K562 (cell line): ENCODE measurements around the gene HIPK2. TPM values are rescaled to one million over a fixed set of nuclear protein-coding genes. Genes with fewer than 3 reads are reported as not detected.

ENCODE experiments used
- ATAC-seq: fragments of 200-7000 bp; cut with Tn5 transposase; 3 replicates; pipeline ENCODE4 v1.9.1; 2020; ENCODE audit warnings: moderate library complexity
- BruUV-seq: library from RNA; stranded (reverse); fragments of 400-500 nt; replicated peaks from 2 replicates; lab custom pipeline; 2021; lab: Mats Ljungman, UMichigan
- CTCF ChIA-PET: fragments of 300-600 bp; formaldehyde crosslinking; extraction: SDS; loops from one replicate; lab custom pipeline; 2021; ENCODE audit warnings: low intra/inter-chr PET ratio; lab: Yijun Ruan, JAX
- POLR2A ChIA-PET: fragments of 300-600, 350-650 bp; sonication (Branson Sonifier 250); formaldehyde crosslinking; extraction: SDS; loops from one replicate; lab custom pipeline; 2021; ENCODE audit warnings: antibody characterized with exemption, inconsistent platforms; lab: Yijun Ruan, JAX
- DNase-seq, 4 experiments: peaks; one replicate each; pipeline versions ENCODE4 v3.0.0 to v3.0.0-alpha.2; 2011 to 2018; ENCODE audit warnings: low spot score in 3 of 4, mixed read lengths in 3 of 4; ENCODE audit errors: extremely low read depth in 1 of 4
- FAIRE-seq: peaks from 2 replicates; lab custom pipeline; 2011; peaks lifted over from hg19 to GRCh38; lab: Jason Lieb, UNC
- H2AFZ ChIP-seq: 2 replicates; pipeline ENCODE4 v1.6.0; 2011; ENCODE audit warnings: low read depth, low read length, control low read depth, inconsistent platforms
- H3K27ac ChIP-seq: fragments of 200-600 bp; 3 replicates; pipeline ENCODE4 v1.8.0; 2011; ENCODE audit warnings: low read depth, mild to moderate bottlenecking, control low read depth, inconsistent platforms, low read length, moderate library complexity, mixed read lengths; ENCODE audit errors: extremely low read depth
- H3K27me3 ChIP-seq, 2 experiments: fragments of 300-600 bp in 1 of 2; 2 replicates in 1 of 2; 3 replicates in 1 of 2; pipeline versions ENCODE4 v1.6.0 to v1.8.0; 2011; ENCODE audit warnings: inconsistent platforms in 2 of 2, low read length in 2 of 2, mild to moderate bottlenecking in 1 of 2, mixed read lengths in 1 of 2, moderate library complexity in 1 of 2; ENCODE audit not compliant: control insufficient read depth in 2 of 2, insufficient read depth in 2 of 2
- H3K36me3 ChIP-seq: fragments of 300-600 bp; 3 replicates; pipeline ENCODE4 v1.8.0; 2011; ENCODE audit warnings: mild to moderate bottlenecking, low read length, inconsistent platforms; ENCODE audit not compliant: control insufficient read depth, insufficient read depth
- H3K4me1 ChIP-seq, 2 experiments: fragments of 200-600 bp in 1 of 2; replicated peaks in 1 of 2; 2 replicates in 1 of 2; 3 replicates in 1 of 2; pipeline versions ENCODE4 v1.5.1 to v1.8.0; 2011; ENCODE audit warnings: inconsistent platforms in 2 of 2, low read length in 2 of 2, mild to moderate bottlenecking in 1 of 2, mixed read lengths in 1 of 2, moderate library complexity in 1 of 2; ENCODE audit not compliant: control insufficient read depth in 2 of 2, insufficient read depth in 2 of 2
- H3K4me2 ChIP-seq: 2 replicates; pipeline ENCODE4 v1.6.1; 2011; ENCODE audit warnings: low read length, control low read depth, inconsistent platforms, mixed read lengths; ENCODE audit not compliant: insufficient read depth
- H3K4me3 ChIP-seq: fragments of 200-600 bp; sonication (generic), shearing (Covaris generic); 2 replicates; pipeline ENCODE4 v1.5.1; 2016; ENCODE audit warnings: control low read depth, inconsistent platforms
- H3K79me2 ChIP-seq: fragments of 200-600 bp; 3 replicates; pipeline ENCODE4 v1.8.0; 2011; ENCODE audit warnings: low read length, inconsistent platforms; ENCODE audit not compliant: control insufficient read depth, insufficient read depth
- H3K9ac ChIP-seq, 2 experiments: 2 replicates each; pipeline versions ENCODE4 v1.6.0 to v1.6.1; 2011; ENCODE audit warnings: low read depth in 2 of 2, low read length in 2 of 2, control low read depth in 1 of 2, inconsistent platforms in 1 of 2, mild to moderate bottlenecking in 1 of 2, mixed read lengths in 1 of 2; ENCODE audit not compliant: insufficient read depth in 1 of 2
- H3K9me1 ChIP-seq: one replicate; pipeline ENCODE4 v1.6.0; 2011; ENCODE audit warnings: inconsistent platforms, mild to moderate bottlenecking, low read length, moderate library complexity; ENCODE audit not compliant: control insufficient read depth, insufficient read depth
- H3K9me3 ChIP-seq: replicated peaks from 2 replicates; pipeline ENCODE4 v1.5.1; 2011; ENCODE audit warnings: low read depth, low read length, inconsistent platforms; ENCODE audit not compliant: control insufficient read depth, insufficient read depth
- H4K20me1 ChIP-seq: replicated peaks from 2 replicates; pipeline ENCODE4 v1.6.1; 2011; ENCODE audit warnings: low read length, inconsistent platforms, mixed read lengths; ENCODE audit not compliant: control insufficient read depth, insufficient read depth
- BCOR ChIP-seq: fragments of 450-650 bp; IDR thresholded peaks from 2 replicates; pipeline ENCODE4 v1.6.1; 2016
- CBFA2T3 ChIP-seq: fragments of 450-650 bp; IDR thresholded peaks from 2 replicates; pipeline ENCODE4 v1.6.1; 2017
- CCAR2 ChIP-seq: fragments of 200-400 bp; formaldehyde crosslinking; IDR thresholded peaks from 2 replicates; pipeline ENCODE4 v1.6.1; 2017; ENCODE audit warnings: mild to moderate bottlenecking, low read depth, low read length
- CEBPB ChIP-seq: fragments of 450-650 bp; IDR thresholded peaks from 2 replicates; pipeline ENCODE4 v1.6.1; 2016; ENCODE audit warnings: missing genetic modification characterization, missing compliant biosample characterization
- CREB1 ChIP-seq, 2 experiments: sonication (generic) in 1 of 2; formaldehyde crosslinking in 1 of 2; IDR thresholded peaks; 2 replicates each; pipeline versions ENCODE4 v1.6.1 to v1.8.0; 2012 to 2022; ENCODE audit warnings: inconsistent platforms in 1 of 2, mild to moderate bottlenecking in 1 of 2, missing genetic modification reagents in 1 of 2, moderate library complexity in 1 of 2
- CREBBP ChIP-seq: IDR thresholded peaks from one replicate; pipeline ENCODE4 v1.6.1; 2012; ENCODE audit warnings: low read depth, mild to moderate bottlenecking, control low read depth, inconsistent platforms, low read length
- ETV1 ChIP-seq: fragments of 450-650 bp; conservative IDR thresholded peaks from 2 replicates; pipeline ENCODE4 v1.6.1; 2016; ENCODE audit warnings: missing genetic modification characterization, control low read depth, low read depth, missing compliant biosample characterization
- GABPA ChIP-seq: fragments of 200-800 bp; sonication (Bioruptor generic); conservative IDR thresholded peaks from 2 replicates; pipeline ENCODE4 v1.6.1; 2016; ENCODE audit warnings: low read depth, missing genetic modification characterization, missing compliant biosample characterization
- HDAC6 ChIP-seq: IDR thresholded peaks from 2 replicates; pipeline ENCODE4 v1.6.1; 2012; ENCODE audit warnings: low read depth, mild to moderate bottlenecking, control low read depth, inconsistent platforms, low read length, moderate library complexity
- KDM1A ChIP-seq, 2 experiments: fragments of 450-650 bp; IDR thresholded peaks; 2 replicates each; pipeline ENCODE4 v1.6.1; 2016; ENCODE audit warnings: mild to moderate bottlenecking in 2 of 2
- KLF13 ChIP-seq: fragments of 450-650 bp; IDR thresholded peaks from 2 replicates; pipeline ENCODE4 v1.6.1; 2016; ENCODE audit warnings: missing genetic modification characterization, low read depth, mild to moderate bottlenecking, missing compliant biosample characterization, moderate library complexity, borderline replicate concordance
- NFATC3 ChIP-seq: fragments of 450-650 bp; IDR thresholded peaks from 2 replicates; pipeline ENCODE4 v1.6.1; 2017; ENCODE audit warnings: mild to moderate bottlenecking
- PHB ChIP-seq: fragments of 250-450 bp; sonication (Bioruptor Pico); IDR thresholded peaks from 2 replicates; pipeline ENCODE4 v1.5.0; 2021
- TFAM ChIP-seq: fragments of 250-450 bp; sonication (Bioruptor Pico); conservative IDR thresholded peaks from 2 replicates; pipeline ENCODE4 v1.5.0; 2021; ENCODE audit warnings: mild to moderate bottlenecking, moderate library complexity
- ZNF133 ChIP-seq: fragments of 250-450 bp; sonication (Bioruptor Pico); IDR thresholded peaks from 2 replicates; pipeline ENCODE4 v1.4.0; 2020; ENCODE audit warnings: mild to moderate bottlenecking
- WGBS: fragments of 100-300 bp; shearing (Covaris generic); methylation state at CpG from one replicate; pipeline ENCODE4 v1.1.6; 2016; ENCODE audit warnings: low coverage, mixed read lengths; ENCODE audit not compliant: insufficient coverage; ENCODE audit errors: missing lambda C conversion rate; 5-methylcytosine and 5-hydroxymethylcytosine counted together
- in situ Hi-C: fragments of 300-500 bp; cut with MboI; formaldehyde crosslinking; loops from 4 replicates; pipeline ENCODE4 v1.15.0; 2018; ENCODE audit warnings: inconsistent platforms, mixed read lengths
- intact Hi-C: fragments of 100-400 bp; cut with micrococcal nuclease; formaldehyde crosslinking; loops from 2 replicates; pipeline ENCODE4 v1.14.2; 2022
- polyA plus RNA-seq, 8 experiments: library from polyadenylated mRNA; depleted of rRNA in 4 of 8; stranded (reverse) in 5 of 8; unstranded in 3 of 8; fragments of >200 nt; fragmentation: Nextera tagmentation in 2 of 8; fragmentation: Illumina TruSeq in 1 of 8; extraction: Ambion mirVana in 2 of 8; extraction: Trizol in 1 of 8; gene quantifications; 2 replicates each; pipeline versions ENCODE4 v1.2.1 to v1.2.3, GENCODE V29; 2011 to 2014; ENCODE audit warnings: inconsistent platforms in 1 of 8, missing spikeins in 1 of 8
- total RNA-seq, 7 experiments: library from RNA; depleted of rRNA in 6 of 7; stranded (reverse); fragments of >200 nt in 6 of 7; fragmentation: Illumina TruSeq in 2 of 7; extraction: Trizol in 2 of 7; gene quantifications; 2 replicates each; pipeline versions ENCODE4 v1.2.1 to v1.2.3, GENCODE V29; 2011 to 2021; ENCODE audit warnings: low replicate concordance in 1 of 7
- TF ChIP-seq, protein P1 (sequence below): sonication (generic); formaldehyde crosslinking; IDR thresholded peaks from 2 replicates; pipeline ENCODE4 v1.8.0; 2023; ENCODE audit warnings: missing genetic modification reagents, mild to moderate bottlenecking, borderline replicate concordance
- TF ChIP-seq, protein P2 (sequence below): fragments of 450-650 bp; formaldehyde crosslinking; IDR thresholded peaks from 2 replicates; pipeline ENCODE4 v1.4.0; 2022; ENCODE audit warnings: missing genetic modification characterization

HIPK2 gene
- total and polyA plus RNA-seq, 9 of the 15 experiments (the other 6 are each of a cell fraction or from before 2014, with no cell fraction given) = 0.69 to 19.8 (median 5.1) TPM

DNA sequence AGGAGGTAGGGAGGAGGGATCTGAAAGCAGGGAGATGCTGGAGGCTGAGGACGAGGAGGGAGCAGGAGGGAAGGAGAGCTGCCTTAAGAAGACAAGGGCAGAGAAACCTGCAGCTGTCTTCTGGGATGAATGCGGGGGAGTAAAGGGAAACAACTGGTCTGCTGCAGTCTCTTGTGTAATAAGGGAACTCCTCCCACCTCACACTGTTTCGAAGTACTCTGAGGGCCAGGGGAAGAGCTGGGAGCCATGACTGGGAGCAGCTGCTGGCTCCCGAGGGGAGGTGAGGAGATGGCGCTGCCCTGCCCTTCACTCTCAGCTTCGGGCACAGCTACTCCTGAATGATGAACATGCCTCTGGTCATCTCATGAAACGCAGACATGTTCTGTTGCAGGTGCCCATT lies 189.2 kb downstream of the HIPK2 start (continued):
- TF ChIP-seq KDM1A (IDR thresholded peaks at IDR 0.05) = peak in 1 of 2 experiments; percentile 11; a peak in 1 of 4 replicates
- TF ChIP-seq CBFA2T3 = peak; percentile 17; the same call in 1 of the 2 replicates

GRCh38 chr7:139587535-139587934 lies 190.3 kb downstream of the HIPK2 start:
- POLR2A ChIA-PET = interaction anchor here (0.6 to 0.9 kb wide), 2 partner anchors 31 to 1047 kb away, joined by 3 read pairs; no protein-coding TSS in a partner anchor
- H3K36me3 ChIP-seq = peaks cover 4% of the 10 kb centered on the region; the same call in 1 of the 3 replicates
- TF ChIP-seq NFATC3 (no peak), GABPA (no peak), ETV1 (tag) (no peak), CREBBP (no peak), BCOR (no peak), TFAM (CRISPR knock-in tag) (no peak), CCAR2 (no peak), HDAC6 (no peak), PHB (CRISPR knock-in tag) (no peak), KLF13 (no peak), ZNF133 (CRISPR knock-in tag) (no peak), CEBPB (tag) (no peak), CREB1 (IDR thresholded peaks at IDR 0.05) (no peak), CREB1 (CRISPR knock-in tag; IDR thresholded peaks at IDR 0.05) (no peak)
- TF ChIP-seq, protein P1, sequence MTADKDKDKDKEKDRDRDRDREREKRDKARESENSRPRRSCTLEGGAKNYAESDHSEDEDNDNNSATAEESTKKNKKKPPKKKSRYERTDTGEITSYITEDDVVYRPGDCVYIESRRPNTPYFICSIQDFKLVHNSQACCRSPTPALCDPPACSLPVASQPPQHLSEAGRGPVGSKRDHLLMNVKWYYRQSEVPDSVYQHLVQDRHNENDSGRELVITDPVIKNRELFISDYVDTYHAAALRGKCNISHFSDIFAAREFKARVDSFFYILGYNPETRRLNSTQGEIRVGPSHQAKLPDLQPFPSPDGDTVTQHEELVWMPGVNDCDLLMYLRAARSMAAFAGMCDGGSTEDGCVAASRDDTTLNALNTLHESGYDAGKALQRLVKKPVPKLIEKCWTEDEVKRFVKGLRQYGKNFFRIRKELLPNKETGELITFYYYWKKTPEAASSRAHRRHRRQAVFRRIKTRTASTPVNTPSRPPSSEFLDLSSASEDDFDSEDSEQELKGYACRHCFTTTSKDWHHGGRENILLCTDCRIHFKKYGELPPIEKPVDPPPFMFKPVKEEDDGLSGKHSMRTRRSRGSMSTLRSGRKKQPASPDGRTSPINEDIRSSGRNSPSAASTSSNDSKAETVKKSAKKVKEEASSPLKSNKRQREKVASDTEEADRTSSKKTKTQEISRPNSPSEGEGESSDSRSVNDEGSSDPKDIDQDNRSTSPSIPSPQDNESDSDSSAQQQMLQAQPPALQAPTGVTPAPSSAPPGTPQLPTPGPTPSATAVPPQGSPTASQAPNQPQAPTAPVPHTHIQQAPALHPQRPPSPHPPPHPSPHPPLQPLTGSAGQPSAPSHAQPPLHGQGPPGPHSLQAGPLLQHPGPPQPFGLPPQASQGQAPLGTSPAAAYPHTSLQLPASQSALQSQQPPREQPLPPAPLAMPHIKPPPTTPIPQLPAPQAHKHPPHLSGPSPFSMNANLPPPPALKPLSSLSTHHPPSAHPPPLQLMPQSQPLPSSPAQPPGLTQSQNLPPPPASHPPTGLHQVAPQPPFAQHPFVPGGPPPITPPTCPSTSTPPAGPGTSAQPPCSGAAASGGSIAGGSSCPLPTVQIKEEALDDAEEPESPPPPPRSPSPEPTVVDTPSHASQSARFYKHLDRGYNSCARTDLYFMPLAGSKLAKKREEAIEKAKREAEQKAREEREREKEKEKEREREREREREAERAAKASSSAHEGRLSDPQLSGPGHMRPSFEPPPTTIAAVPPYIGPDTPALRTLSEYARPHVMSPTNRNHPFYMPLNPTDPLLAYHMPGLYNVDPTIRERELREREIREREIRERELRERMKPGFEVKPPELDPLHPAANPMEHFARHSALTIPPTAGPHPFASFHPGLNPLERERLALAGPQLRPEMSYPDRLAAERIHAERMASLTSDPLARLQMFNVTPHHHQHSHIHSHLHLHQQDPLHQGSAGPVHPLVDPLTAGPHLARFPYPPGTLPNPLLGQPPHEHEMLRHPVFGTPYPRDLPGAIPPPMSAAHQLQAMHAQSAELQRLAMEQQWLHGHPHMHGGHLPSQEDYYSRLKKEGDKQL = no peak
- TF ChIP-seq, protein P2, sequence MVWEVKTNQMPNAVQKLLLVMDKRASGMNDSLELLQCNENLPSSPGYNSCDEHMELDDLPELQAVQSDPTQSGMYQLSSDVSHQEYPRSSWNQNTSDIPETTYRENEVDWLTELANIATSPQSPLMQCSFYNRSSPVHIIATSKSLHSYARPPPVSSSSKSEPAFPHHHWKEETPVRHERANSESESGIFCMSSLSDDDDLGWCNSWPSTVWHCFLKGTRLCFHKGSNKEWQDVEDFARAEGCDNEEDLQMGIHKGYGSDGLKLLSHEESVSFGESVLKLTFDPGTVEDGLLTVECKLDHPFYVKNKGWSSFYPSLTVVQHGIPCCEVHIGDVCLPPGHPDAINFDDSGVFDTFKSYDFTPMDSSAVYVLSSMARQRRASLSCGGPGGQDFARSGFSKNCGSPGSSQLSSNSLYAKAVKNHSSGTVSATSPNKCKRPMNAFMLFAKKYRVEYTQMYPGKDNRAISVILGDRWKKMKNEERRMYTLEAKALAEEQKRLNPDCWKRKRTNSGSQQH (CRISPR knock-in tag) = no peak

More at GRCh38 chr7:139587535-139587934, 190.3 kb downstream of the HIPK2 start:
- intact Hi-C loops (no loop called here), in situ Hi-C loops (no loop called here)
- WGBS = 78% methylated on average over 7 of the region's 7 CpGs
- no peaks in the 10 kb centered on the region for H3K79me2 ChIP-seq
- no peak overlapping the region for H3K27ac ChIP-seq
- no peak for DNase-seq
- H2AFZ ChIP-seq = no peak overlapping the region
- H3K4me2 ChIP-seq = no peak overlapping the region
- H3K27me3 ChIP-seq = no peaks in the 10 kb centered on the region
- no peak overlapping the region for H3K9ac ChIP-seq
- H4K20me1 ChIP-seq = no peaks in the 10 kb centered on the region; the same call in none of the 2 replicates
- peaks cover 2 to 5% of the 10 kb centered on the region in 2 experiments; a peak in 1 of 5 replicates for H3K4me1 ChIP-seq
- CTCF ChIA-PET = no interaction called here
- no peaks in the 10 kb centered on the region for H3K9me3 ChIP-seq
- ATAC-seq = no peak
- no peak overlapping the region for H3K4me3 ChIP-seq
- FAIRE-seq = no peak
- H3K9me1 ChIP-seq = no peaks in the 10 kb centered on the region
- BruUV-seq = no TSS peak
